B cell (primary cell): ENCODE results near the gene CFLAR. TPM values are rescaled to one million over a fixed set of nuclear protein-coding genes. Genes with fewer than 3 reads are reported as not detected.

Source experiments
- ATAC-seq: fragments of 200-7000 bp; cut with Tn5 transposase; one replicate; pipeline ENCODE4 v1.10.0; 2021; ENCODE audit warnings: low read depth, mild to moderate bottlenecking, moderate number of reproducible peaks, moderate library complexity
- CTCF ChIA-PET: fragments of 350-600 bp; sonication (Branson Sonifier 250); formaldehyde crosslinking; loops from one replicate; lab custom pipeline; 2021; ENCODE audit warnings: antibody characterized with exemption, inconsistent platforms; lab: Charles Lee
- POLR2A ChIA-PET: fragments of 350-600 bp; sonication (Branson Sonifier 250); formaldehyde crosslinking; loops from one replicate; lab custom pipeline; 2021; ENCODE audit warnings: antibody characterized with exemption; lab: Charles Lee
- DNase-seq: peaks from one replicate; pipeline ENCODE4 v3.0.0; 2013
- H2AFZ ChIP-seq: 2 replicates; pipeline ENCODE4 v1.6.1; 2012; ENCODE audit warnings: mild to moderate bottlenecking, low read depth, low read length; ENCODE audit not compliant: insufficient read depth, poor library complexity, severe bottlenecking
- H3K27ac ChIP-seq, 2 donors: 1 replicate in 1 of 2; 2 replicates in 1 of 2; pipeline ENCODE4 v1.5.1; 2012 to 2013; ENCODE audit warnings: low read length in 2 of 2, mild to moderate bottlenecking in 2 of 2, moderate library complexity in 1 of 2
- H3K27me3 ChIP-seq, 4 experiments: fragments of 200-600 bp in 1 of 4; sonication (generic) in 1 of 4; replicated peaks in 1 of 4; 1 replicate in 2 of 4; 2 replicates in 2 of 4; pipeline versions ENCODE4 v1.6.1 to v1.7.0; 2013 to 2016; ENCODE audit warnings: low read length in 3 of 4, mild to moderate bottlenecking in 2 of 4, mixed read lengths in 1 of 4, moderate library complexity in 1 of 4; ENCODE audit not compliant: insufficient read depth in 4 of 4, control insufficient read depth in 3 of 4; ENCODE audit errors: control extremely low read depth in 1 of 4
- H3K36me3 ChIP-seq, 2 experiments: replicated peaks in 1 of 2; 1 replicate in 1 of 2; 2 replicates in 1 of 2; pipeline versions ENCODE4 v1.6.1 to v1.7.1; 2013; ENCODE audit warnings: low read length in 1 of 2; ENCODE audit not compliant: insufficient read depth in 2 of 2, control insufficient read depth in 1 of 2; ENCODE audit errors: control extremely low read depth in 1 of 2, extremely low read depth in 1 of 2
- H3K4me1 ChIP-seq, 2 donors: fragments of 200-600 bp in 1 of 2; sonication (generic) in 1 of 2; 1 replicate in 1 of 2; 2 replicates in 1 of 2; pipeline versions ENCODE4 v1.5.1 to v1.6.1; 2013 to 2017; ENCODE audit warnings: low read length in 2 of 2; ENCODE audit not compliant: control insufficient read depth in 2 of 2, insufficient read depth in 2 of 2
- H3K4me2 ChIP-seq: replicated peaks from 2 replicates; pipeline ENCODE3; 2012; ENCODE audit warnings: mild to moderate bottlenecking, low read depth, low read length; ENCODE audit not compliant: poor library complexity, severe bottlenecking
- H3K4me3 ChIP-seq, 5 experiments: fragments of 200-600 bp in 1 of 5; sonication (generic) in 1 of 5; 1 replicate in 3 of 5; 2 replicates in 2 of 5; pipeline versions ENCODE4 v1.5.1 to v1.7.0; 2011 to 2016; ENCODE audit warnings: low read length in 4 of 5, mild to moderate bottlenecking in 4 of 5, low read depth in 2 of 5, control low read depth in 1 of 5, moderate library complexity in 1 of 5; ENCODE audit not compliant: insufficient read depth in 1 of 5; ENCODE audit errors: control extremely low read depth in 1 of 5, extremely low read depth in 1 of 5
- H3K79me2 ChIP-seq: fragments of 200-600 bp; sonication (generic); one replicate; pipeline ENCODE4 v1.6.0; 2016; ENCODE audit warnings: low read length; ENCODE audit not compliant: control insufficient read depth, insufficient read depth
- H3K9ac ChIP-seq: fragments of 200-600 bp; sonication (generic); 2 replicates; pipeline ENCODE4 v1.6.1; 2017; ENCODE audit warnings: mild to moderate bottlenecking, low read length, moderate library complexity
- H3K9me3 ChIP-seq, 3 donors: one replicate each; pipeline versions ENCODE4 v1.6.1 to v1.7.1; 2013; ENCODE audit warnings: low read length in 2 of 3; ENCODE audit not compliant: control insufficient read depth in 2 of 3, insufficient read depth in 1 of 3; ENCODE audit errors: control extremely low read depth in 1 of 3
- H4K20me1 ChIP-seq: 2 replicates; pipeline ENCODE4 v1.6.0; 2012; ENCODE audit warnings: mild to moderate bottlenecking, low read length; ENCODE audit not compliant: insufficient read depth, control insufficient read depth, poor library complexity, severe bottlenecking
- H3K27ac Mint-ChIP-seq: one replicate; pipeline ENCODE4 v1.8.0; 2021; ENCODE audit warnings: mixed read lengths
- H3K27me3 Mint-ChIP-seq: one replicate; pipeline ENCODE4 v1.8.0; 2021; ENCODE audit warnings: mixed read lengths
- H3K4me1 Mint-ChIP-seq: one replicate; pipeline ENCODE4 v1.8.0; 2021; ENCODE audit warnings: mixed read lengths
- H3K4me3 Mint-ChIP-seq: one replicate; pipeline ENCODE4 v1.8.0; 2021; ENCODE audit warnings: mixed read lengths
- H3K9me3 Mint-ChIP-seq: one replicate; pipeline ENCODE4 v1.8.0; 2022; ENCODE audit warnings: mixed read lengths; ENCODE audit not compliant: insufficient read depth
- EZH2 ChIP-seq: IDR thresholded peaks from 2 replicates; pipeline ENCODE4 v1.6.1; 2012; ENCODE audit warnings: borderline replicate concordance, low read depth, mild to moderate bottlenecking, moderate library complexity, low read length; ENCODE audit not compliant: insufficient read depth, poor library complexity, severe bottlenecking
- WGBS: methylation state at CpG from one replicate; pipeline ENCODE4 v1.1.5; 2013; ENCODE audit warnings: missing lambda C conversion rate; ENCODE audit not compliant: insufficient coverage; 5-methylcytosine and 5-hydroxymethylcytosine counted together
- intact Hi-C: fragments of 100-400 bp; cut with micrococcal nuclease; formaldehyde crosslinking; loops from one replicate; pipeline ENCODE4 v1.10.0; 2022
- polyA plus RNA-seq: library from polyadenylated mRNA; depleted of rRNA; stranded (reverse); fragments of >200 nt; gene quantifications from 2 replicates; pipeline ENCODE4 v1.2.3, GENCODE V29; 2012
- total RNA-seq, 2 donors: library from RNA; stranded (reverse); fragments of 120-200 nt in 1 of 2; gene quantifications; 1 replicate in 1 of 2; 2 replicates in 1 of 2; pipeline versions ENCODE4 v1.2.3 to v1.2.4, GENCODE V29; 2013 to 2022
- TF ChIP-seq, protein P1 (sequence below): fragments of 200-600 bp; IDR thresholded peaks from one replicate; pipeline ENCODE4 v1.8.0; 2022; ENCODE audit warnings: antibody characterized with exemption, mild to moderate bottlenecking

CFLAR gene
- total and polyA plus RNA-seq, 2 donors (not counting 1 experiment from before 2014, with no cell fraction given) = 58.4 to 216 TPM

DNA sequence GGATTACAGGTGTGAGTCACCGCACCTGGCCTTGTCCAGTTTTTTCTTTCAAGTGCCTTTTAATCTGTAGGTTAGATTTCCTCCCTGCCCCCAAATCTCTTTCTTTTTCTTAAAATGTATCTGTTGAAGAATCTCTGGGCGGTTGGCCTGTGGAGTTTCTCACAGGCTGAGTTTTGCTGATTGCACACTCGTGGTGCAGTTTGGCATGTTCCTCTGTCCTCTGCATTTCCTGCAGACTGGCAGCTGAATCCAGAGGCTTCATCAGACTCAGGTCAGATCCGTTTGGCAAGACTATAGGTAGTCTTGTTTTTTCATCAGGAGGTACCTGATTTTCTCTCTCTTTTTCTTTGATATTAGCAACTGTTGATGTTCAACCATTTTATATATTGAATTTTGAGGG, 72.5 kb downstream of the CFLAR start:
- Histone ChIP-seq H4K20me1 (no peaks in the 10 kb centered on the region), H3K27ac (no peak overlapping the region), H3K36me3 (peaks cover 0 to 38% of the 10 kb centered on the region in 2 experiments), H3K9ac (no peak overlapping the region), H3K79me2 (peaks cover 56% of the 10 kb centered on the region), H3K4me3 (no peak overlapping the region), H2AFZ (no peak overlapping the region), H3K4me2 (no peak overlapping the region), H3K27me3 (no peaks in the 10 kb centered on the region), H3K9me3 (no peaks in the 10 kb centered on the region), H3K4me1 (peaks cover 53 to 58% of the 10 kb centered on the region in 2 donors)
- Mint-ChIP-seq H3K4me3 (no peak overlapping the region), H3K27ac (no peak overlapping the region), H3K27me3 (no peaks in the 10 kb centered on the region), H3K9me3 (no peaks in the 10 kb centered on the region), H3K4me1 (peaks cover 68% of the 10 kb centered on the region)
- WGBS = 88% methylated on average over 2 of the region's 4 CpGs
- ChIA-PET CTCF (interaction anchor here (0.6 to 1.2 kb wide), 3 partner anchors 11 to 107 kb away, joined by 3 to 5 read pairs (median 4); no protein-coding TSS in a partner anchor), POLR2A (no interaction called here)
- no peak for TF ChIP-seq EZH2
- DNase-seq = no peak
- no peak for ATAC-seq
- intact Hi-C loops = no loop called here

DNA sequence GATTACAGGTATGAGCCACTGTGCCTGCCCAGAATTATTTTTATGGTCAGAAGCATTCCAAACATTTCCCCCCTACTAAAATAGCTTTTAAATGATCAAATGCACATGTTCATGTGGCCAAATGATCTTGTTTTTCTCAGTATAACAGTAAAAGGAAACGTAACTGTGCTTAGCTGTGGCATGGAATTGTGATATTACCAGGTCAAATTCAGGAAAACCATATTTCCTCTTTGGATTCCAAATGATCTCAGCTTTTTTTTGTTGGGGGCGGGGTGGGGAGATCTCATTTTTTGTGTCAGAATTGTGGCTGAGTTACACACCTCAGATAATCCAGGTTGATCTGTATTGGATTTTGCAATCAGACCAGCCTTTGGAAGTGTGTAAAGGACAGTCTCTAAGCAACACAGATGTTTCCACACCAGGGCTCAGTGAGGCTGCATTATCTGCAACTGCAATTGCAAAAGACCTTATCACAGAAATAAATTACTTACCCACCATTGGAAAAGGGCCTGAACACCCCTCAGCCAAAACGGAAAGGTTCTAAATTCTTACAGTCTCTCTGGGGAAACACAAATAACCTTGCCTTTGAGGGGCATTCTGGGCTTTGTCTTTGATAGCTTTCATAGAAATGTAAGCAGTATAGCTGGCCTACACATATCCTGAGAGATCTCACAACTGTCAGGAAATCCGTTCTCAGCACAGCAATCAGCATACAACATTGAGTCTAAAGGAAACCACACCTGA, 75.3 kb downstream of the CFLAR start:
- CTCF ChIA-PET = interaction anchor here (1.0 to 3.2 kb wide), 6 partner anchors 8 to 172 kb away, joined by 3 to 27 read pairs (median 6); partner anchors contain the start of gene CASP10
- H3K27me3 ChIP-seq = no peaks in the 10 kb centered on the region
- peaks cover 2 to 51% of the 10 kb centered on the region in 2 experiments for H3K36me3 ChIP-seq
- peak overlapping the region; percentile 6 for H3K9ac ChIP-seq
- TF ChIP-seq, protein P1, sequence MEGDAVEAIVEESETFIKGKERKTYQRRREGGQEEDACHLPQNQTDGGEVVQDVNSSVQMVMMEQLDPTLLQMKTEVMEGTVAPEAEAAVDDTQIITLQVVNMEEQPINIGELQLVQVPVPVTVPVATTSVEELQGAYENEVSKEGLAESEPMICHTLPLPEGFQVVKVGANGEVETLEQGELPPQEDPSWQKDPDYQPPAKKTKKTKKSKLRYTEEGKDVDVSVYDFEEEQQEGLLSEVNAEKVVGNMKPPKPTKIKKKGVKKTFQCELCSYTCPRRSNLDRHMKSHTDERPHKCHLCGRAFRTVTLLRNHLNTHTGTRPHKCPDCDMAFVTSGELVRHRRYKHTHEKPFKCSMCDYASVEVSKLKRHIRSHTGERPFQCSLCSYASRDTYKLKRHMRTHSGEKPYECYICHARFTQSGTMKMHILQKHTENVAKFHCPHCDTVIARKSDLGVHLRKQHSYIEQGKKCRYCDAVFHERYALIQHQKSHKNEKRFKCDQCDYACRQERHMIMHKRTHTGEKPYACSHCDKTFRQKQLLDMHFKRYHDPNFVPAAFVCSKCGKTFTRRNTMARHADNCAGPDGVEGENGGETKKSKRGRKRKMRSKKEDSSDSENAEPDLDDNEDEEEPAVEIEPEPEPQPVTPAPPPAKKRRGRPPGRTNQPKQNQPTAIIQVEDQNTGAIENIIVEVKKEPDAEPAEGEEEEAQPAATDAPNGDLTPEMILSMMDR = no peak
- TF ChIP-seq EZH2 = no peak
- no peak for ATAC-seq
- peak overlapping the region; percentile 73 for H3K27ac Mint-ChIP-seq
- 60% methylated on average over 1 of the region's 4 CpGs for WGBS
- peak overlapping the region; percentile 66 for H3K4me3 Mint-ChIP-seq
- H3K9me3 ChIP-seq = peaks cover 0 to 7% (median 0%) of the 10 kb centered on the region in 3 donors
- no peak overlapping the region for H2AFZ ChIP-seq
- peak overlapping the region in 2 of 5 experiments; percentile 2 to 15 for H3K4me3 ChIP-seq
- H3K27ac ChIP-seq = peak overlapping the region in 1 of 2 donors; percentile 16
- H3K79me2 ChIP-seq = peaks cover 31% of the 10 kb centered on the region
- H3K4me1 ChIP-seq = peaks cover 51 to 57% of the 10 kb centered on the region in 2 donors
- DNase-seq = no peak
- intact Hi-C loops = no loop called here
- H3K4me1 Mint-ChIP-seq = peaks cover 65% of the 10 kb centered on the region
- peaks cover 3% of the 10 kb centered on the region for H4K20me1 ChIP-seq
- POLR2A ChIA-PET = no interaction called here
- H3K9me3 Mint-ChIP-seq = peaks cover 3% of the 10 kb centered on the region
- H3K27me3 Mint-ChIP-seq = no peaks in the 10 kb centered on the region
- peak overlapping the region; percentile 52 for H3K4me2 ChIP-seq
